Retina (tissue), 1 donor: Measurements from ENCODE around the gene PLCB4.

Experiments used
- DNase-seq: peaks from one replicate; pipeline ENCODE4 v3.0.0-alpha.2; 2016

The PLCB4 gene

GRCh38 chr20:9475456-9475855 is 406.6 kb downstream of the PLCB4 start:
- DNase-seq, result no peak

GRCh38 chr20:9476174-9476573 is 407.3 kb downstream of the PLCB4 start:
- DNase-seq, result no peak

DNA sequence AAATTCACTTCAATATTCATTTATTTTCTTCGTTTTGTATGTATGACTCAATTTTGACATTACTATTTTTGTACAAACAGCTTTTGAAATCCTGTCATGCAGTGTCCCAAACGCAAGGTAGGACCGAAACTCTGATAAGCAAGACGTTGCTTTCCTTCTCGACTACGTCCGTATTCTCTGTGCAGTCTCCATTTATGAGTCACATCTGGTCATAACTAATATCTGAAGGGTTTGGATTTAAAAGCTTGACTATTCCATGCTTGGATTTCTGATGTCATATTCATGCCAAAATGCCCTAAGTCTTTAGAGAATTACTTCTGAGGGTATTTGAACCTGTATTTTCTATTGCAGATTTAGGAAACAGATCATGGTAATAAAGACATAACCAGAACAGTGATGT is 407.8 kb downstream of the PLCB4 start:
- no peak for DNase-seq

- no peak for DNase-seq
Measured at GRCh38 chr20:9478771-9479170, 409.9 kb downstream of the PLCB4 start.

DNA sequence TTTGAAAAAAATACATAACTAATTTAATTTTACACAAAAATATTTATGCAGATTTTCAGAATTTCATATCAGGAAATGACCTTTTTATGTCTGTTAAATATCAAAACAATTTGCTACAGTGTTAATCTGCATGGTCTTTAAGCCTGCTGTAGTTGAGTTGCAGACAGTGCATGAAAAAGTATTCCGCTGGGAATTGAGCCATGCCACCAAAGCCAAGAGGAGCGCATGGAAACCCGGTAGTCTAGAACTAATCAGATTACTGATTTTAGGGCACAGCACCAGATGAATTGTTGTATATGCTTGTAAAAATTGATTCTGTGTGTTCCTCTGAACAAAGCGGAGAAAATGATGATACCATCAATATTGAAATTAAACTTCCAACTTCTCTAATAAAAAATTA is 411.2 kb downstream of the PLCB4 start:
- DNase-seq, result no peak

- DNase-seq, result no peak
Measured at GRCh38 chr20:9482180-9482579, 413.3 kb downstream of the PLCB4 start.

DNA sequence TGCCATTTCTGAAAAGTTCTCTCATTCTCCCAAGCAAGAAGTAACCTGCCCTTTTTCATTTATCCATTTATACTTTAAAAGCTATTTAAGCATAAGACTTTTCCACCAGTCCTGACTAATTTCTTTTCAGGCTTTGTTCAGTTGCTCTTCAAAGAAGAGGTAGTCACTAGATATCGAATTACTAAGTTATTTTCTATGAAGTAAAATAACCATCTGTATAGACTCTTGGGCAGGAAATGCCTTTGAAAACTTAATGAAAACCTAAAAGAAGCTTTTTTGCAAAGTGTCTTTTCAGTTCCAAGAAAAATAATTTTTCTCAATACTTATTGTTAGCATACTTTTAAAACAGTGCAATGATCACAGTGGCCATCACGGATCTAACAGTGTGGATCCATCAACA is 414.2 kb downstream of the PLCB4 start:
- DNase-seq, result no peak

DNA sequence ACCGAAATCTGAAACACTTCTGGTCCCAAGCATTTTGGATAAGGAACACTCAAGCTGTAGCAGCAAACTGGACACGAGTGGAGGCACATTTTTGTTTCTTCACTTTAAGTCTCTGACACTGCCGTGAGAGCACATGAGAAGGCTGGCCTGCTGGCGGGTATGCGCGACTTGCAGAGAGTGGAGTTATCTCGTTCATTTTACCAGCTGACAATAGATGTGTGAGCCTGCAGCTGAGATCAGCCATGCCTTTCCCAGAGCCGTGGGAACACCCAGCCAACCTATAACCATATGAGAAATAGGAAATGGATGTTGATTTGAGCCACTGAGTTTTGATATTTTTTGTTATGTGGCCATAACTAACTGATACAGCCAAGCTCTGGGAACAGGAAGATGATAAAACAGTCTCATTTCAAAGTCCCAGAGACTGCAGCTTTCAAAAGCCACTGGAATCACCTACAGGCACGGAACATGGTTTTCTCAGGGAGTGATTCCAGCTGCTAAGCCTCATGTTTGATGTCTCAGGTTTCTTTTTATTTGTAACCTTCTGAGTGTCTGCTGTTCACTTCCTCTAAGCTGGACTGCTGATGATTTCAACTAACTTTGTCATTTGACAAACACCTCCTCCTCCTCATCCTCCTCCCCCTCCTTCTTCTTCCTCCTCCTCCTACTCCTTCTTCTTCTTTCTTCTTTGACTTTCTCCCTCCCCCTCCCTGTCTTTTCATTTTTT is 416.9 kb downstream of the PLCB4 start:
- no peak for DNase-seq

- DNase-seq, result no peak
Measured at GRCh38 chr20:9487231-9487630, 418.3 kb downstream of the PLCB4 start.

- no peak for DNase-seq
Measured at GRCh38 chr20:9488063-9488462, 419.2 kb downstream of the PLCB4 start.

DNA sequence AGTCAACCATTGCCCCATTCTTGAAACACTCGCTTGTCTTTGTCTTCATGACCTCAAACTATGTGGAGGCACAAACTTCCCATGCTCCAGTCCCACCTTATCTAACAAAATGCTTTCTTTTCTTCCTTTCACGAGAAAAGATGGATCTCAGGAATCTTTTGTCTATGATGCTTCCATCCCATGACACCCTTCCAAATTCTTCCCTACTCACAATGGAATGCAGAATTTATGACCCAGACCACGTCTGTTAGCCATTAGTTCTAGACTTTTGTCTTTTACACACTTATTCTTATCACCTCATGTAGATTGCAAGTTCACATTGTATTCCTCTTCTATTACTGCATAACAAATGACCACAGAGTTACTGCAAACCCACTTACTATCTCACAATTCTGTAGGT is 421.3 kb downstream of the PLCB4 start:
- DNase-seq, result no peak

GRCh38 chr20:9490631-9491030 is 421.7 kb downstream of the PLCB4 start:
- DNase-seq, result no peak

DNA sequence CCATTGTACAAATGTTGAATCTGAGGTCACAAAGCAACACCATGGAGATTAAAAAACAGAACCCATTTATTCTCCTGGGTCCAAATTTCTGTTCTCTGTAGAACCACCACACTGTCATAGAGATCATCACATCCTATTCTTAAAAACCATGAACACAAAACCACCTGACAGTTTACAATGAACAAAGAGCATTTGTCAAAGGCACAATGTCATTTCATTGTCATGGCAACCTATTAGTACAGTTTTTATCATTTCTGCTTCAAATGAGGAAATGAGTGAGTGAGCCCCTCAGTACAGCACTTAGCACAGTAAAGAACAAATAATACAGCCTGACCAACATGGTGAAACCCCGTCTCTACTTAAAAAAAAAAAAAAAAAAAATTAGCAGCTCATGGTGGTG is 422.4 kb downstream of the PLCB4 start:
- no peak for DNase-seq

GRCh38 chr20:9492067-9492466 is 423.2 kb downstream of the PLCB4 start:
- no peak for DNase-seq

- DNase-seq, result no peak
Measured at GRCh38 chr20:9493803-9494202, 424.9 kb downstream of the PLCB4 start.

DNA sequence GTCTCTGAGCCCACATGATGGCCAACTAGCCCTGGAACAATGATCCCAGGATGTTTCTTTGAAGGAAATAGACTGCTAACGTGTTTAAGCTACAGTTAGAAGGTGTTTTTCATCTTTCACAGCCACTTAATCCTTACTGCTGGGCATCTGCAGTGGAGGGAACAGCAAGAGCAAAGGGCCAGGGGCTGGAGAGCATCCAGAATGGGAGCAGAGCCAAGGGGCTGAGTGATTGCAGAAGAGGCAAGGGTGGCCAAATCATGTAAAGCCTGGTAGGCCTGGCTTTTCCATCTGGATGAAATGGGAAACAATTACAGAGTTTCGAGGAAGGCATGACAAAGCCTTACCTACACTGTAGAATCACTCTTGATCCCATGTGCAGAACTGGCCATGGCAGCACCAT is 426.8 kb downstream of the PLCB4 start:
- DNase-seq, result no peak

DNA sequence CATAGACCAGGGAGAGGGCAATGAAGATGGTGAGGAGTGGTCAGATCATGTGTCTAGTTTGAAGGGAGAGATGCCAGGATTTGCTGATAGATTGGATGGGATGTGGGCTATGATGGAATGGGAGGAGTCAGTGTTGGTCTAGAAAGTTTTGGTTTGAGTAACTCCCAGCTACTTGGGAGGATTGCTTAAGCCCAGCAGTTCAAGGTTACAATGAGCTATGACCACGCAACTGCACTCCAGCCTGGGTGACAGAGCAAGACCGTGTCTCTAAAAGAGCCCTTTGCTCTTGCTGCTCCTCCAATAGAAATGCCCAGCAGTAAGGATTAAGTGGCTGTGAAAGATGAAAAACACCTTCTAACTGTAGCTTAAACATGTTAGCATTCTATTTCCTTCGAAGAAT is 427.3 kb downstream of the PLCB4 start:
- no peak for DNase-seq

GRCh38 chr20:9498322-9498721 is 429.4 kb downstream of the PLCB4 start:
- DNase-seq, result no peak

GRCh38 chr20:9499126-9499899 is 430.4 kb downstream of the PLCB4 start:
- no peak for DNase-seq

DNA sequence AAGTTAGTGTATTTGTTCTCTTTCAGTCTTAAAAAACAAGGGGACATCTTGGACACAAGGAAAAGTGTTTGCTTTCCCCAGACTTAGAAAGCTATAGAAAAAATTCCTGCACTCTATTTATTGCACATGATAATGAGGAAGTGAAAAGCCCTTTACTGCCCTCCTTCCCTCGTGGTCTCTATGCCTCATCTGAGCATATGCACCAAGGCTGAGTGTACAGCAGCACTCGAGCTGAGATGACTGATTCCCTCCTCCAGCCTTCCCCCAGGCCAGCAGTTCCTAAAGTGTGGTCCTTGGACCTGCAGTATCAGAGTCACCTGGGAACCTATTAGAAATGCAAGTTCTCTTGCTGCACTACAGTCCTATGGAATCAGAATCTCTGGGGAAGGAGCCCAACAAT is 431.2 kb downstream of the PLCB4 start:
- no peak for DNase-seq

- DNase-seq, result no peak
Measured at GRCh38 chr20:9501473-9501872, 432.6 kb downstream of the PLCB4 start.

GRCh38 chr20:9503526-9504245 is 434.8 kb downstream of the PLCB4 start:
- peak; percentile 14 for DNase-seq

DNA sequence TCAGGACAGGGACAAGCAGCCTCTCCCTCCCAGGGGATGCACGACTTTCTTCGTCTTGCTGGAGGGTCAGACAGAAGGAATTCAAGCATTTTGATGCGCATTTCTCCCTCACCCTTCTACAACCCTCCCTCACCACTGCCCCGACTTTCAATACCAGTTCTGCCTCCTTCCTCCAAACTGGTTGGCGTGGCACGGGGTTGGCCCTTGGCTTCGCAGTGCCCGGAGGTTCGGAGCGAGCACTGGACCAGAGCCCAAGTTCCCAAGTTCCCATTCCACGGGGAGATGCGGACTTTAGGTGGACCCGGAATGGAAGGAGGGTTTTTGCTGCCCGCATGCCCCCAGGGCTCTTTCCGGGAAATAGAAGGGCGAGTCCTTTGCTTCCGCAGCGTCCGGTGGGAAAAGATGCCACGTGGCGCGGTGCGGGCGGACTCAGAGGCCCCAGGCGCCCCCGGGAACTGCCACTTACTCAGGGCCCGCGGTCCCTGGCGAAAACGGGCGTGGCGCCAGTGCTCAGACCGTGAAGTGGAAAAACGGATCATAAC is 437.5 kb downstream of the PLCB4 start:
- no peak for DNase-seq

DNA sequence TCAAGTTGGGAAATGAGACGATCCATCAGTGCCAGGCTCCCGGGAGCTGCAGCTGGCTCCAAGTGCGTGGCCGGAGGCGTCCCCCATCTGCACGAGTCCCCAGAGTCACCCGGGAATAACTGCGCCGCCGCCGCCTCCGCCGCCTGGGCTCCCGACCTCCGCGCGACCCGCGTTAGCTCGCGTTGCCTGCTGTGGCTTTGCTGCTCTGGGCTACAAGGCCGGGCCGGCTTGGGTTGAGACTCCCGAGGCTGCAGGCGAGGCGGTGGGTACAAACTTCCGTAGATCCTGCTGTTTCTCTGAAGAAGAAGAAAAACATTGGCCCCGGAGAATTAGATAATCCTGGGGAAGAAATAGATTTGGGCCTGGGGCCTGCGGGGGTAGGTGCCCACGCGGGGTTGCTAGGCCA is 438.1 kb downstream of the PLCB4 start:
- DNase-seq, result peak; percentile 86
